ENCODE results near the gene ZBTB21. TPM values are rescaled to one million over a fixed set of nuclear protein-coding genes. Genes with fewer than 3 reads are reported as not detected.

ZBTB21 gene
- total and polyA plus RNA-seq, 9 donors: 4.1 to 41.4 (median 21.9) TPM

DNA sequence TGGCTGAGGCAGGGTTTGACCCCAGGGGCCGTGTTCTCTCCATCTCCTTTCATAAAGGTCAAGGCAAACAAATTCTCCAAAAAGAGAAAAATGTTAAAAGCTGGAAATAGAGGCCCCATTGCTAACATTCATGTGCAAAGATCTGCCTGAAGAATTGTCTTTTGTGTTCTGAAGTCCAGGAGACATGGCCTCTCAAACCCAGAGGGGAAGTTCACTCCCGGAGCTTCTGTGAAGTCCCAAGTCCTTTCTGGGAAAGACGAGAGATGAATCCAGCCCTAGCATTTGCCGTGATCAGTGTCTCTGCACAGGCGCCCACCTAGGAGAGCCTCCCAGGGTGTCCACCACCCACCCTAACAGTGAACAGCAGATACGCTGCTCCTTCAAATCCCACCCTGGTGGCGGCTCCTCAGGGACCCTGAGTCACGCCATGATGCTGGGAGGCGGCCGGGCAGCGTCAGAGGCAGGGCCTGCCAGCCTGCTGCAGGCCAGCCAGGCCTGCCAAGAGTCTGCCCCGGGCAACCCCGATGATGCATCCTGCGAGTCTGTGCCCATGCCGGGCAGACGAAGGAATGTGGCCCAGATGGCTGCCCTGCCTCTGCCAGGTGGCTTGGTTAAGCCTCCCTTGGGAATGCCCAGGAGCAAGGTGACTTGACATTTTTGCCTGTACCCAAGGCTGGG, 51.1 kb downstream of the ZBTB21 start:
- Histone ChIP-seq H3K27ac (no peak overlapping the region), H3K4me1 (ENCODE audit: insufficient read depth) (peaks cover 14% of the 10 kb centered on the region), H3K4me3 (no peak overlapping the region), H3K9me3 (no peaks in the 10 kb centered on the region), H3K27me3 (no peaks in the 10 kb centered on the region), H3K36me3 (no peaks in the 10 kb centered on the region)
- TF ChIP-seq EP300 (IDR thresholded peaks at IDR 0.05): no peak
- no peak for TF ChIP-seq POLR2A (IDR thresholded peaks at IDR 0.05)
- TF ChIP-seq, protein P1, sequence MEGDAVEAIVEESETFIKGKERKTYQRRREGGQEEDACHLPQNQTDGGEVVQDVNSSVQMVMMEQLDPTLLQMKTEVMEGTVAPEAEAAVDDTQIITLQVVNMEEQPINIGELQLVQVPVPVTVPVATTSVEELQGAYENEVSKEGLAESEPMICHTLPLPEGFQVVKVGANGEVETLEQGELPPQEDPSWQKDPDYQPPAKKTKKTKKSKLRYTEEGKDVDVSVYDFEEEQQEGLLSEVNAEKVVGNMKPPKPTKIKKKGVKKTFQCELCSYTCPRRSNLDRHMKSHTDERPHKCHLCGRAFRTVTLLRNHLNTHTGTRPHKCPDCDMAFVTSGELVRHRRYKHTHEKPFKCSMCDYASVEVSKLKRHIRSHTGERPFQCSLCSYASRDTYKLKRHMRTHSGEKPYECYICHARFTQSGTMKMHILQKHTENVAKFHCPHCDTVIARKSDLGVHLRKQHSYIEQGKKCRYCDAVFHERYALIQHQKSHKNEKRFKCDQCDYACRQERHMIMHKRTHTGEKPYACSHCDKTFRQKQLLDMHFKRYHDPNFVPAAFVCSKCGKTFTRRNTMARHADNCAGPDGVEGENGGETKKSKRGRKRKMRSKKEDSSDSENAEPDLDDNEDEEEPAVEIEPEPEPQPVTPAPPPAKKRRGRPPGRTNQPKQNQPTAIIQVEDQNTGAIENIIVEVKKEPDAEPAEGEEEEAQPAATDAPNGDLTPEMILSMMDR (IDR thresholded peaks at IDR 0.05): no peak
- intact Hi-C loops (cut with DNase I): loop anchor here in 2 of 4 donors (10.0 kb wide), 2 partner anchors 46 to 74 kb away; no protein-coding TSS in a partner anchor
- peak in 1 of 5 donors; percentile 38 for DNase-seq
- 78 to 90% (median 81%) methylated on average over 16 of the region's 16 CpGs for WGBS, 3 donors

DNA sequence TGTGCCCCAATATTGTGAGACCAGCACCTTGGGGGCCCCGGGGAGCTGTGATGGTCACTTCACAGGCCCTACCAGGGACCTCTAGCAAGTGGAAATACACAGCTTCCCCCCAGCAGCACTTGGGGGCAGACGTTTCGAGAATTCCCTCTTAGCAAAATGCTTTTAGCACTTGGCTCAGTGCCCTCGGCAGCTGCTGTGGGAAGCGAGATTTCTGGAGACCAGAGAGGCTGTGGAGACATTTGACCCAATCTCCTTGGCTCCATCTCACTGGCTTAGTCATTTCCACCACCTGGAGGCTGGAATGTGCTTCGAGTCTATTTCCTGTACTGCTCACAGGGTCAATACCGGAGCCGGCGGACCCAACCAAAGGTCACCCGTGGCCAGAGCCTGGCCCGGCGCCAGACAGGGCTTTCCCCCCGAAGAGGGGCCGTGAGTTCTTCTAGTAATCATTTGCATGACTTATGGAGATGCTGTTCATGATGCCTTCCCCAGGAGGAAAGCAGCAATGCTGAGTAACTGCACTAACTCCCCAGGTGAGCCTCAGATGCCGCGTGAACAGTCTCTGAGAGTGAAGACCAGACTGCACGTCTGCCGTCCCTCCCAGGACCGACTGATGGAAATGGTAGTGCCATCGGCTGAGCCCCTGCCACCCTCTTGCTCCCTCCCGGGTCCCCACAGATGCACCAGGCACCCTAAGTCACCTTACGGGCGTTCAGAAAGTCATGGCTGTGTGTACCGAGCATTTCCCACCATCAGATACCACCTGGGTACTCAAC, 52.0 kb downstream of the ZBTB21 start:
- Histone ChIP-seq H3K4me3 (no peak overlapping the region), H3K9me3 (no peaks in the 10 kb centered on the region), H3K4me1 (ENCODE audit: insufficient read depth) (peaks cover 14% of the 10 kb centered on the region), H3K27me3 (no peaks in the 10 kb centered on the region), H3K27ac (peak overlapping the region in 1 of 2 donors; percentile 63), H3K36me3 (no peaks in the 10 kb centered on the region)
- TF ChIP-seq, protein P1 (IDR thresholded peaks at IDR 0.05): no peak
- TF ChIP-seq POLR2A (IDR thresholded peaks at IDR 0.05): no peak
- TF ChIP-seq EP300 (IDR thresholded peaks at IDR 0.05): no peak
- DNase-seq: peak; percentile 77 to 83 (median 81)
- intact Hi-C loops (cut with DNase I): loop anchor here in 2 of 4 donors (10.0 kb wide), 2 partner anchors 47 to 73 kb away; no protein-coding TSS in a partner anchor
- 32 to 36% (median 35%) methylated on average over 24 of the region's 24 CpGs for WGBS, 3 donors

DNA sequence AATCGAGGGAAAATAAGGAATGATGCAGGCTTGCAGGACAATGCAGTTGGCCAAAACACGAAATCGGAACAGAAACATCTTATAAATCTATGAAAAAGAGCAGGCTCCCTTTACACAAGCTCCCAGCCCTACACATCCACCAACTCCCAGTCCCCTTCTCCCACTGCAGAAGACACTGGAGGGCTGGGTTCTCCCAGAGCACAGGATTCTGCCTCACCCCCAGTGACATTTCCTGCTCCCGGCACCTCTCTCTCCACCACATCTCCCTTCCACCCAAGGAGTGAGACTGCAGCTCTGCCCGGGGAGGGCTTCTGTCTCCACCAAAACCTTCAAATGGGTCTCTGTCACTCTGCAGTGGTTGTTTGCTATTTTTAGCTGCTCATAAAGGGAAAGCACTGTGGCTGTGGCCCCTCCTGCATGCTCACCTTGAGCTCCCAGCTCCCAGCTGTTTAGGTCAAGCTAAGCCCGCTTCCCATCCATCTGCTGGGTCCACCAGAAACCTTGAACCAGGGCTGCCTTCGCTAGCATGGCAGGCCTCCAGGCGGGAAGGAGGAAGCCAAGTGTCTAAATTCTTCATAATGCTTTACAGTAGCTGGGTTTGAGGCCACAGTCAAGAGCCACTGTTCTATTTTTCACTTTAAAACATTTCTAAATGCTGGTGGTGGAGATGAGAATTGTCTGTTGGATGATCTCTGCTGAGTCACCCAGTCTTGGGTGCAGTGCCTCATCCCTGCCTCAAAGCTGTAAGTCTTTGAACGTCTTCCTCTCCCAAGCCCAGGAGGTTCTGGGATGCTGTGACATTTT, 53.0 kb downstream of the ZBTB21 start:
- Histone ChIP-seq H3K36me3 (no peaks in the 10 kb centered on the region), H3K4me1 (ENCODE audit: insufficient read depth) (peaks cover 24% of the 10 kb centered on the region), H3K9me3 (no peaks in the 10 kb centered on the region), H3K4me3 (no peak overlapping the region), H3K27me3 (no peaks in the 10 kb centered on the region), H3K27ac (peak overlapping the region in 1 of 2 donors; percentile 63)
- intact Hi-C loops (cut with DNase I): loop anchor here in 2 of 4 donors (10.0 kb wide), 2 partner anchors 48 to 72 kb away; no protein-coding TSS in a partner anchor
- WGBS, 3 donors: 27 to 39% (median 37%) methylated on average over 9 of the region's 9 CpGs
- no peak for TF ChIP-seq POLR2A (IDR thresholded peaks at IDR 0.05)
- no peak for TF ChIP-seq EP300 (IDR thresholded peaks at IDR 0.05)
- TF ChIP-seq, protein P1 (IDR thresholded peaks at IDR 0.05): no peak
- DNase-seq: peak in 4 of 5 donors; percentile 70 to 81 (median 78)

DNA sequence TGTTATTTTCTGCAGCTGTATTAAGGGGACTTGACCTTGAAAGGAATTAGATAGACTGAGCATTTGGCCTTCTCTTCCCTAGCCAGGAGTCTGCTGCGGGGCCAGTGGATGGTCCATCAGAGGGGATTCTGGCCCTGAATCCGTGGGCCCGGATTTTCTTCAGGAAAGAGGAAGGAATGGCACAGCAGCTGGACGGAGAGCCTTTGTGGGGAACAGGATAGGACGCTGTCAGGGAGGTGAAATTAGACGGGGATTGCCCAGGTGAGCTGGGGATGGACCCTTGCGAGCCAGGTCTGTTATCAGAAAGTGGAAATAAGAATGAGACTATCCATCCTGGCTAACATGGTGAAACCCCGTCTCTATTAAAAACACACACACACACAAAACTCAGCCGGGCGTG, 54.6 kb downstream of the ZBTB21 start:
- Histone ChIP-seq H3K4me3 (no peak overlapping the region), H3K4me1 (ENCODE audit: insufficient read depth) (peaks cover 31% of the 10 kb centered on the region), H3K27ac (no peak overlapping the region), H3K36me3 (no peaks in the 10 kb centered on the region), H3K9me3 (no peaks in the 10 kb centered on the region), H3K27me3 (no peaks in the 10 kb centered on the region)
- DNase-seq: peak in 1 of 5 donors; percentile 32
- intact Hi-C loops (cut with DNase I): loop anchor here in 2 of 4 donors (10.0 kb wide), 2 partner anchors 49 to 71 kb away; no protein-coding TSS in a partner anchor
- 78 to 87% (median 82%) methylated on average over 10 of the region's 10 CpGs for WGBS, 3 donors
- TF ChIP-seq EP300 (IDR thresholded peaks at IDR 0.05) (no peak), POLR2A (IDR thresholded peaks at IDR 0.05) (no peak)
- TF ChIP-seq, protein P1 (IDR thresholded peaks at IDR 0.05): no peak
